Hematopoietic multipotent progenitor cell (in vitro differentiated cells): ENCODE data around the gene FMN1. TPM values are rescaled to one million over a fixed set of nuclear protein-coding genes. Genes with fewer than 3 reads are reported as not detected.

Experiments used
- DNase-seq, 3 donors: peaks; one replicate each; pipeline ENCODE4 v3.0.0-alpha.2; 2011 to 2015; ENCODE audit warnings: low read depth in 2 of 3, low spot score in 2 of 3
- total RNA-seq: library from RNA; depleted of rRNA; stranded (reverse); fragments of >200 nt; gene quantifications from one replicate; pipeline ENCODE4 v1.2.3, GENCODE V29; 2012

Gene FMN1
- total RNA-seq, 1 donor = 0.27 TPM

- no peak for DNase-seq
Measured at GRCh38 chr15:33200903-33201302, 6.4 kb upstream of the FMN1 start.

GRCh38 chr15:33200444-33200843 lies 5.9 kb upstream of the FMN1 start:
- no peak for DNase-seq

GRCh38 chr15:33198541-33198940 lies 4.0 kb upstream of the FMN1 start:
- DNase-seq = no peak

- no peak for DNase-seq
Measured at GRCh38 chr15:33197636-33198035, 3.1 kb upstream of the FMN1 start.

GRCh38 chr15:33194237-33194636 lies 277 bp downstream of the FMN1 start:
- peak in 1 of 3 donors; percentile 30 for DNase-seq

- no peak for DNase-seq
Measured at GRCh38 chr15:33191591-33191990, 2.9 kb downstream of the FMN1 start.

GRCh38 chr15:33190539-33190938 lies 4.0 kb downstream of the FMN1 start:
- DNase-seq = no peak

- no peak for DNase-seq
Measured at GRCh38 chr15:33188641-33189257, 5.8 kb downstream of the FMN1 start.

GRCh38 chr15:33188159-33188558 lies 6.4 kb downstream of the FMN1 start:
- no peak for DNase-seq

- DNase-seq = no peak
Measured at GRCh38 chr15:33183334-33183733, 11.2 kb downstream of the FMN1 start.

- no peak for DNase-seq
Measured at GRCh38 chr15:33182926-33183325, 11.6 kb downstream of the FMN1 start.

GRCh38 chr15:33182278-33182905 lies 12.1 kb downstream of the FMN1 start:
- DNase-seq = no peak

GRCh38 chr15:33179874-33180273 lies 14.6 kb downstream of the FMN1 start:
- DNase-seq = no peak

- no peak for DNase-seq
Measured at GRCh38 chr15:33171202-33171601, 23.3 kb downstream of the FMN1 start.

GRCh38 chr15:33169625-33170024 lies 24.9 kb downstream of the FMN1 start:
- DNase-seq = no peak

- no peak for DNase-seq
Measured at GRCh38 chr15:33168444-33168843, 26.1 kb downstream of the FMN1 start.

GRCh38 chr15:33163816-33164215 lies 30.7 kb downstream of the FMN1 start:
- no peak for DNase-seq

- DNase-seq = no peak
Measured at GRCh38 chr15:33161209-33161608, 33.3 kb downstream of the FMN1 start.

- no peak for DNase-seq
Measured at GRCh38 chr15:33160581-33161165, 33.8 kb downstream of the FMN1 start.

GRCh38 chr15:33159726-33160453 lies 34.6 kb downstream of the FMN1 start:
- DNase-seq = peak in 1 of 3 donors; percentile 17

GRCh38 chr15:33158366-33158765 lies 36.1 kb downstream of the FMN1 start:
- DNase-seq = no peak
